GM19035 (cell line): Measurements from ENCODE around the gene EPAS1.

Experiments
- ATAC-seq: cut with Tn5 transposase; IDR thresholded peaks from one replicate; pipeline ENCODE4 v1.9.1; 2021; ENCODE audit not compliant: unreplicated experiment

EPAS1 gene

GRCh38 chr2:46362667-46363012 is 65.4 kb downstream of the EPAS1 start:
- ATAC-seq, result no peak

- no peak for ATAC-seq
Observed at GRCh38 chr2:46363535-46364170, 66.4 kb downstream of the EPAS1 start.

- no peak for ATAC-seq
Observed at GRCh38 chr2:46364797-46365457, 67.7 kb downstream of the EPAS1 start.

GRCh38 chr2:46365913-46366667 is 68.9 kb downstream of the EPAS1 start:
- ATAC-seq, result no peak

GRCh38 chr2:46366668-46367052 is 69.5 kb downstream of the EPAS1 start:
- no peak for ATAC-seq

- no peak for ATAC-seq
Observed at GRCh38 chr2:46367286-46367685, 70.1 kb downstream of the EPAS1 start.

- no peak for ATAC-seq
Observed at GRCh38 chr2:46368401-46368800, 71.2 kb downstream of the EPAS1 start.

GRCh38 chr2:46369783-46370182 is 72.6 kb downstream of the EPAS1 start:
- no peak for ATAC-seq

GRCh38 chr2:46371854-46372253 is 74.6 kb downstream of the EPAS1 start:
- no peak for ATAC-seq

- ATAC-seq, result no peak
Observed at GRCh38 chr2:46372475-46372874, 75.3 kb downstream of the EPAS1 start.

- no peak for ATAC-seq
Observed at GRCh38 chr2:46373238-46373637, 76.0 kb downstream of the EPAS1 start.

GRCh38 chr2:46375566-46376125 is 78.4 kb downstream of the EPAS1 start:
- no peak for ATAC-seq

- no peak for ATAC-seq
Observed at GRCh38 chr2:46376586-46376985, 79.4 kb downstream of the EPAS1 start.

GRCh38 chr2:46377101-46377581 is 79.9 kb downstream of the EPAS1 start:
- no peak for ATAC-seq

GRCh38 chr2:46377666-46378560 is 80.7 kb downstream of the EPAS1 start:
- no peak for ATAC-seq

- no peak for ATAC-seq
Observed at GRCh38 chr2:46378616-46379015, 81.4 kb downstream of the EPAS1 start.

GRCh38 chr2:46379213-46380037 is 82.2 kb downstream of the EPAS1 start:
- no peak for ATAC-seq

- ATAC-seq, result no peak
Observed at GRCh38 chr2:46380038-46380940, 83.1 kb downstream of the EPAS1 start.

- ATAC-seq, result no peak
Observed at GRCh38 chr2:46381263-46381849, 84.1 kb downstream of the EPAS1 start.
